Measurements from ENCODE around the gene NFXL1. TPM values are rescaled to one million over a fixed set of nuclear protein-coding genes. Genes with fewer than 3 reads are reported as not detected.

The NFXL1 gene
- 10 to 100 TPM in 2 of 4 donors, 1 to 10 TPM in 2; 7.8 to 12.8 (median 9.3) TPM for total RNA-seq

DNA sequence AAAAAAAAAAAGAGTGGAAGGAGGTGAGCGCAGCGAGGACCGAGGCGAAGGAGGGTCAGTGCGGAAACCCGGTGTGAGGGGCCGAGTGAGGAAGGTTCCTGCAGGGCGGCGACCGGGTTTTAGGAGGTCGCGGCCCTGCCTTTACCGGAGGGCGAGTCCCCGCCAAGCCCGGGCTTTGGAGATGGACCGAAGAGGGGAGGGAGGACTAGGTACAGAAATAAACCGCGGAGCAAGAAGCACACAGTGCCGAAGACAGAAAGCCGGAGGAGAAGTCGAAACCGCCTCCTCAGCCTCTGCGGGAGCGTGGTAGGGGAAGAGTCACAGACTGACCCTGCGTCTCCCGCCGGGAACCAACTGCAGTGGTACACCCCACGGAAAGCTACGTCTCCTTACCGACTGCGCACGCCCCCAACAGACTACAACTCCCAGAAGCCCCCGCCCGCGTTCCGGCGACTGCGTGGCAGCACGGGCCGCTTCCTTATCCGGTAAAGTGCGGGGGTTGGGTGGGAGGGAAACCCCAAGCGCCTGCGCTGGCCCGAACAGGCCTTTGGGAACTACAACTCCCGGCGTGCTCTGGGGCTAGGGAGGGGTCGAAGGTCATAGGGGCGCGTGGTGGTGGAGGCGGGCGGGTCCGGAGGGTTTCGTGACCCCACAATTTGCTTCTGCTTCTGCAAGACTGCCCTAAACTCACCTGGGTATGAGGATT lies at the start of gene NFXL1:
TSS of gene NFXL1 (minus strand) at position 364 of the 706 bp plus-strand sequence. CDS start 380 bp downstream, outside the sequence.
- Histone ChIP-seq H3K4me3 (peak within 1 kb of the TSS; percentile 70 to 83), H3K27me3 (no peaks in the 10 kb centered on the region), H3K36me3 (peaks cover 0 to 20% of the 10 kb centered on the region in 2 donors), H3K4me1 (peaks cover 0 to 33% (median 4%) of the 10 kb centered on the region in 3 donors), H3K27ac (peak within 1 kb of the TSS; percentile 6 to 86 (median 83)), H3K9me3 (no peaks in the 10 kb centered on the region)
- ATAC-seq = peak; percentile 100
- TF ChIP-seq POLR2AphosphoS5 (IDR thresholded peaks at IDR 0.05) (peak; percentile 94), CTCF (IDR thresholded peaks at IDR 0.05) (no peak), EP300 (IDR thresholded peaks at IDR 0.05) (no peak), POLR2A (IDR thresholded peaks at IDR 0.05) (peak; percentile 69 to 70)
- WGBS, 2 donors (ENCODE audit: low coverage in 1 of 2) = 0 to 1% methylated on average over 11 to 17 of the region's 55 CpGs

DNA sequence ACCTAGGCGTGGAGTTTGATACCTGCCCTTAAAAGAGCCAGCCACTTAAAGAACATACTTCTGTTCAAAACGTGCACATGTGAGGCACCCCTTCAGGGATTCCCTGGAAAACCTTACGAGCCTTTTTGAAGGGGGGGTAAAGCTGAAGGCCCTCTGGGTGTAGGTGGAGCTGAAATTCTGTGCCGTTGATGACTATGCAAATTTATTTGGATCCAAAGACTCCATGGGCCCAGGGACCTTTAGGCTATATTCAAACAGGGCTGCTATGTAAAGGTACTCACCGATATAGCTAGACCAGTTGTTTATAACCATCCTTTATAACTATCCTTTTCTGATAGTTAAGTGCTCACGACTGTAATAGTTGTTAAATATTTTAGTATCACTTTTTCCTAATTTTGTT lies 40.3 kb upstream of the NFXL1 start:
- WGBS, 2 donors (ENCODE audit: low coverage in 1 of 2) = 60 to 70% methylated on average over 3 to 5 of the region's 6 CpGs
- H3K27ac ChIP-seq = no peak overlapping the region
- no peaks in the 10 kb centered on the region for H3K4me1 ChIP-seq
- no peaks in the 10 kb centered on the region for H3K36me3 ChIP-seq
- TF ChIP-seq EP300 (IDR thresholded peaks at IDR 0.05) = no peak
- no peak overlapping the region for H3K4me3 ChIP-seq
- ATAC-seq = no peak
- H3K9me3 ChIP-seq = no peaks in the 10 kb centered on the region
- no peaks in the 10 kb centered on the region for H3K27me3 ChIP-seq

DNA sequence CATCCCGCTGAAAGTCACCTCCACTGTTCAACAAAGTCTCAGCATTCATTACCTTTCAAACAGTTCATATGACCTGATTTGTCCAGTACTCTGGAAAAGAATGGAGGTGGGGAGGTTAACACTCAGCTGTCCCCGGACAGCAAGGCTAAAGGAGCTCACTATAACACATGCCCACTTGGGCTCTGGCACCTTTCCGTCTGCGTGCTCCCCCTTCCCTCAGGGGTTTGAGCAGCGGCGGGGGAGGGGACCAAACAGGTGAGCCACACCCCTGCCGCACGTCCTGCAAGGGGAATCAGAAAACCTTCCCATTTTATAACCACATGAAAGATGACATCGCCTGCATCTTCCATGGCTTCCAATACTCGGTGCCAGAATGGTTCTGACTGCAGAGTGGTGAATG lies 39.9 kb upstream of the NFXL1 start:
- Histone ChIP-seq H3K27ac (no peak overlapping the region), H3K27me3 (no peaks in the 10 kb centered on the region), H3K9me3 (no peaks in the 10 kb centered on the region), H3K4me1 (no peaks in the 10 kb centered on the region), H3K36me3 (no peaks in the 10 kb centered on the region), H3K4me3 (no peak overlapping the region)
- TF ChIP-seq POLR2A (IDR thresholded peaks at IDR 0.05) = no peak
- no peak for TF ChIP-seq POLR2AphosphoS5 (IDR thresholded peaks at IDR 0.05)
- no peak for TF ChIP-seq EP300 (IDR thresholded peaks at IDR 0.05)
- no peak for TF ChIP-seq CTCF (IDR thresholded peaks at IDR 0.05)
- no peak for ATAC-seq
- WGBS, 2 donors (ENCODE audit: low coverage in 1 of 2) = 51 to 67% methylated on average over 1 to 3 of the region's 10 CpGs

GRCh38 chr4:47945930-47946726 lies 31.7 kb upstream of the NFXL1 start:
- Histone ChIP-seq H3K4me1 (no peaks in the 10 kb centered on the region), H3K4me3 (no peak overlapping the region), H3K27ac (no peak overlapping the region), H3K36me3 (no peaks in the 10 kb centered on the region), H3K9me3 (no peaks in the 10 kb centered on the region), H3K27me3 (no peaks in the 10 kb centered on the region)
- 75 to 80% methylated on average over 3 to 5 of the region's 5 CpGs for WGBS, 2 donors (ENCODE audit: low coverage in 1 of 2)
- TF ChIP-seq POLR2A (IDR thresholded peaks at IDR 0.05) (no peak), POLR2AphosphoS5 (IDR thresholded peaks at IDR 0.05) (no peak), CTCF (IDR thresholded peaks at IDR 0.05) (no peak), EP300 (IDR thresholded peaks at IDR 0.05) (no peak)
- no peak for ATAC-seq

DNA sequence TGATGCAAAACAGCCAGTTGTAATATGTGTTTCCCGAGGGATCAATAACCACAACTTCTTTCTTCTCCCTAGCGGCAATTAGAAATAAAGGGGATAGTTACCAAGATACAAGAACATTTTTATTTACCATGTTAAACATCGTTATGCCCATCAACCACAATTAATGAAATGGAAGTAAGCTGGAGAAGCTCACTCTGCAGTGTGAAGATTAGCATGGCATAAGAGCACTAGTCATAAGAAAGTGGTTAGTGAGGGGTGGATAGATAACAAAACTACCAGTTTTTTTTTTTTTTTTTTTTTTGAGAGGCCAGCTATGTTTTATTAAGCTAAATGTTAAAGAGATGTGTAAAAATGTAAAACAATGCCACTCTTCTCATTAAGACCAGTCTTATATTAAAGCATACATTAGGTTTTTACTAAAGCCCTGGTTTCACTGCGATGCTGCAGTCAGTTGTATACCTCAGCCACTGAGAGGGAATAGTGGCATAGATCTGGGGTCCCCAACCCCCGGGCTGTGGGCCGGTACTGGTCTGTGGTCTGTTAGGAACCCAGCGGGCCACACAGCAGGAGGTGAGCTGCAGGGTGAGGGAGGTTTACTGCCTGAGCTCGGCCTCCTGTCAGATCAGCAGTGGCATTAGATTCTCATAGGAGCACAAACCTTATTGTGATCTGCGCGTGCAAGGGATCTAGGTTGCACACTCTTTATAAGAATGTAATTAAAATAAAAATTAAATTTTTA lies 27.9 kb upstream of the NFXL1 start:
- no peaks in the 10 kb centered on the region for H3K9me3 ChIP-seq
- 78 to 84% methylated on average over 6 of the region's 10 CpGs for WGBS, 2 donors (ENCODE audit: low coverage in 1 of 2)
- H3K4me3 ChIP-seq = no peak overlapping the region
- no peak overlapping the region for H3K27ac ChIP-seq
- peaks cover 4% of the 10 kb centered on the region for H3K27me3 ChIP-seq
- no peaks in the 10 kb centered on the region for H3K36me3 ChIP-seq
- TF ChIP-seq CTCF (IDR thresholded peaks at IDR 0.05) = no peak
- no peaks in the 10 kb centered on the region for H3K4me1 ChIP-seq
- ATAC-seq = no peak

All from gastroesophageal sphincter (tissue), 4 donors.